Stomach (tissue), 9 donors: ENCODE results near the gene ARMC10. TPM values are rescaled to one million over a fixed set of nuclear protein-coding genes. Genes with fewer than 3 reads are reported as not detected.
"Not testable (repeated sequence)": the region's sequence is repeated elsewhere in the genome, so short reads cannot be mapped to it uniquely, and the experiment has no call there.

ENCODE experiments used
- DNase-seq, 2 donors: peaks; one replicate each; pipeline versions ENCODE4 v3.0.0 to v3.0.0-alpha.2; 2013 to 2019
- H3K27ac ChIP-seq, 5 donors: fragments of 200-600 bp in 4 of 5; sonication (generic) in 4 of 5; one replicate each; pipeline ENCODE4 v1.5.1; 2013 to 2019; ENCODE audit warnings: mild to moderate bottlenecking in 1 of 5, moderate library complexity in 1 of 5
- H3K27me3 ChIP-seq, 3 donors: fragments of 200-600 bp; sonication (generic); one replicate each; pipeline ENCODE4 v1.5.1; 2017 to 2019; ENCODE audit warnings: mixed run types in 1 of 3
- H3K36me3 ChIP-seq, 4 donors: fragments of 200-600 bp; sonication (generic); 1 replicate in 3 of 4; 2 replicates in 1 of 4; pipeline ENCODE4 v1.5.1; 2016 to 2019
- H3K4me1 ChIP-seq, 4 donors: fragments of 200-600 bp; sonication (generic); one replicate each; pipeline ENCODE4 v1.5.1; 2016 to 2019
- H3K4me3 ChIP-seq, 4 donors: fragments of 200-600 bp; sonication (generic) in 3 of 4; one replicate each; pipeline ENCODE4 v1.5.1; 2016 to 2019; ENCODE audit warnings: mild to moderate bottlenecking in 1 of 4
- H3K9me3 ChIP-seq, 4 donors: fragments of 200-600 bp; sonication (generic); one replicate each; pipeline ENCODE4 v1.5.1; 2016 to 2019
- CTCF ChIP-seq, 7 experiments: fragments of 450-650 bp in 4 of 7; fragments of 200-600 bp in 3 of 7; sonication (generic) in 3 of 7; IDR thresholded peaks; one replicate each; pipeline ENCODE4 v1.5.1; 2016 to 2019; ENCODE audit warnings: antibody characterized with exemption in 7 of 7, control low read depth in 2 of 7, mild to moderate bottlenecking in 1 of 7
- EP300 ChIP-seq: sonication (generic); formaldehyde crosslinking; IDR thresholded peaks from one replicate; pipeline ENCODE4 v1.6.1; 2017; ENCODE audit warnings: antibody characterized with exemption
- POLR2A ChIP-seq, 4 donors: fragments of 450-650 bp; IDR thresholded peaks; one replicate each; pipeline ENCODE4 v1.6.1; 2016; ENCODE audit warnings: antibody characterized with exemption in 4 of 4, control low read depth in 2 of 4, mild to moderate bottlenecking in 1 of 4, moderate library complexity in 1 of 4
- POLR2AphosphoS5 ChIP-seq, 3 donors: sonication (generic); formaldehyde crosslinking; IDR thresholded peaks; one replicate each; pipeline ENCODE4 v1.6.1; 2016; ENCODE audit warnings: antibody characterized with exemption in 3 of 3
- WGBS, 5 donors: extraction: QIAGEN DNeasy Blood & Tissue Kit in 3 of 5; methylation state at CpG; one replicate each; pipeline versions ENCODE4 v1.1.5 to v1.1.7; 2013 to 2018; 5-methylcytosine and 5-hydroxymethylcytosine counted together
- intact Hi-C: fragments of 100-400 bp; cut with DNase I; formaldehyde crosslinking; loops from one replicate; pipeline ENCODE4 v1.15.1; 2023; ENCODE audit warnings: low total_unique reads
- polyA plus RNA-seq, 3 donors: library from polyadenylated mRNA; stranded (reverse); fragments of 200-250 nt; gene quantifications; one replicate each; pipeline ENCODE4 v1.2.3, GENCODE V29; 2013
- total RNA-seq, 5 donors: library from RNA; depleted of rRNA; stranded (reverse); fragments of >200 nt; gene quantifications; one replicate each; pipeline versions ENCODE4 v1.1.0 to v1.2.3, GENCODE V29; 2014 to 2016
- donor health status: healthy with polysubstance abuse.
- donor health status: Bipolar disorder and iron deficiency.
- donor health status: healthy.

Gene ARMC10
- total and polyA plus RNA-seq, 8 donors = 1.8 to 118 (median 24.8) TPM

- H3K27ac ChIP-seq = peak overlapping the region in 3 of 5 donors; percentile 7 to 67 (median 64)
- H3K36me3 ChIP-seq = no peaks in the 10 kb centered on the region
- peaks cover 4 to 49% (median 35%) of the 10 kb centered on the region in 4 donors for H3K4me1 ChIP-seq
- H3K27me3 ChIP-seq = no peaks in the 10 kb centered on the region
- no peak for DNase-seq
- H3K9me3 ChIP-seq = no peaks in the 10 kb centered on the region
- no peak for TF ChIP-seq CTCF (IDR thresholded peaks at IDR 0.05)
- TF ChIP-seq POLR2A (IDR thresholded peaks at IDR 0.05) = no peak
- no peak for TF ChIP-seq EP300
- TF ChIP-seq POLR2AphosphoS5 (IDR thresholded peaks at IDR 0.05) = peak in 1 of 3 donors; percentile 14
- intact Hi-C loops = loop anchor here (10.0 kb wide), 1 partner anchor 68 kb away; the partner anchor contains the start of genes ARMC10 and FBXL13
- no peak overlapping the region for H3K4me3 ChIP-seq
- WGBS, 5 donors = 60 to 95% (median 82%) methylated on average over 1 of the region's 1 CpG
Measured at GRCh38 chr7:103142494-103142893, 67.6 kb downstream of the ARMC10 start.

- no peaks in the 10 kb centered on the region for H3K27me3 ChIP-seq
- WGBS, 5 donors = 55 to 95% (median 71%) methylated on average over 1 of the region's 1 CpG
- no peak for TF ChIP-seq EP300
- TF ChIP-seq CTCF (IDR thresholded peaks at IDR 0.05) = no peak
- H3K27ac ChIP-seq = peak overlapping the region in 2 of 5 donors; percentile 64 to 67
- peaks cover 4 to 58% (median 39%) of the 10 kb centered on the region in 4 donors for H3K4me1 ChIP-seq
- DNase-seq = no peak
- H3K36me3 ChIP-seq = no peaks in the 10 kb centered on the region
- no peaks in the 10 kb centered on the region for H3K9me3 ChIP-seq
- H3K4me3 ChIP-seq = no peak overlapping the region
- intact Hi-C loops = loop anchor here (10.0 kb wide), 1 partner anchor 69 kb away; the partner anchor contains the start of genes ARMC10 and FBXL13
Measured at GRCh38 chr7:103143868-103144267, 68.9 kb downstream of the ARMC10 start.

- WGBS, 5 donors = 94 to 99% (median 97%) methylated on average over 2 of the region's 2 CpGs
- H3K27me3 ChIP-seq, DNase-seq, H3K4me3 ChIP-seq, H3K27ac ChIP-seq, H3K36me3 ChIP-seq, H3K9me3 ChIP-seq: not testable (repeated sequence)
- intact Hi-C loops = loop anchor here (10.0 kb wide), 1 partner anchor 70 kb away; the partner anchor contains the start of genes ARMC10 and FBXL13
- peaks cover 4 to 58% (median 41%) of the 10 kb centered on the region in 4 donors for H3K4me1 ChIP-seq
Measured at GRCh38 chr7:103144754-103145153, 69.8 kb downstream of the ARMC10 start.

- no peaks in the 10 kb centered on the region for H3K27me3 ChIP-seq
- intact Hi-C loops = loop anchor here (10.0 kb wide), 1 partner anchor 74 kb away; the partner anchor contains the start of genes ARMC10 and FBXL13
- H3K27ac ChIP-seq = peak overlapping the region; percentile 94 to 98 (median 96)
- peak in 1 of 2 donors; percentile 66 for DNase-seq
- no peaks in the 10 kb centered on the region for H3K9me3 ChIP-seq
- H3K4me1 ChIP-seq = peaks cover 4 to 47% (median 36%) of the 10 kb centered on the region in 4 donors
- 1 to 5% (median 2%) methylated on average over 13 of the region's 13 CpGs for WGBS, 5 donors
- H3K4me3 ChIP-seq = peak overlapping the region; percentile 64 to 87 (median 68)
- TF ChIP-seq CTCF (IDR thresholded peaks at IDR 0.05) (no peak), POLR2A (IDR thresholded peaks at IDR 0.05) (no peak), POLR2AphosphoS5 (IDR thresholded peaks at IDR 0.05) (no peak), EP300 (no peak)
- no peaks in the 10 kb centered on the region for H3K36me3 ChIP-seq
Measured at GRCh38 chr7:103148131-103148993, 73.4 kb downstream of the ARMC10 start.

Other genes starting within 250 kb of the ARMC10 start
- gene LRRC17, start 162.1 kb upstream of the ARMC10 start, total RNA-seq = 10 to 100 TPM in 1 of 5 donors, 1 to 10 TPM in 1, not detected in 3; 2.2 to 27.9 TPM
- gene LRRC17, start 162.1 kb upstream of the ARMC10 start, polyA plus RNA-seq = 10 to 100 TPM in 1 of 3 donors, 1 to 10 TPM in 2; 2.2 to 11.3 (median 2.7) TPM
- 10 to 100 TPM in 3 of 5 donors, 1 to 10 TPM in 1, not detected in 1; 5.8 to 25.3 (median 10.8) TPM for gene FBXL13, start 344 bp upstream of the ARMC10 start, total RNA-seq
- 1 to 10 TPM in 2 of 3 donors, under 1 TPM in 1; 0.80 to 6.0 (median 2.4) TPM for gene FBXL13, start 344 bp upstream of the ARMC10 start, polyA plus RNA-seq
- gene NAPEPLD, start 74.0 kb downstream of the ARMC10 start, total RNA-seq = 10 to 100 TPM; 17.0 to 84.9 (median 40.2) TPM
- gene NAPEPLD, start 74.0 kb downstream of the ARMC10 start, polyA plus RNA-seq = 1 to 10 TPM; 3.3 to 9.9 (median 5.5) TPM
- gene PMPCB, start 222.3 kb downstream of the ARMC10 start, total RNA-seq = 10 to 100 TPM; 20.6 to 84.4 (median 46.8) TPM
- 10 to 100 TPM; 40.2 to 60.6 (median 57.4) TPM for gene PMPCB, start 222.3 kb downstream of the ARMC10 start, polyA plus RNA-seq